Measurements from ENCODE around the gene LCORL.
A peak's percentile ranks its signal among the peaks of the same experiment; 100 is the strongest.
"Not testable (repeated sequence)": the region's sequence is repeated elsewhere in the genome, so short reads cannot be mapped to it uniquely, and the experiment has no call there.

The LCORL gene

DNA sequence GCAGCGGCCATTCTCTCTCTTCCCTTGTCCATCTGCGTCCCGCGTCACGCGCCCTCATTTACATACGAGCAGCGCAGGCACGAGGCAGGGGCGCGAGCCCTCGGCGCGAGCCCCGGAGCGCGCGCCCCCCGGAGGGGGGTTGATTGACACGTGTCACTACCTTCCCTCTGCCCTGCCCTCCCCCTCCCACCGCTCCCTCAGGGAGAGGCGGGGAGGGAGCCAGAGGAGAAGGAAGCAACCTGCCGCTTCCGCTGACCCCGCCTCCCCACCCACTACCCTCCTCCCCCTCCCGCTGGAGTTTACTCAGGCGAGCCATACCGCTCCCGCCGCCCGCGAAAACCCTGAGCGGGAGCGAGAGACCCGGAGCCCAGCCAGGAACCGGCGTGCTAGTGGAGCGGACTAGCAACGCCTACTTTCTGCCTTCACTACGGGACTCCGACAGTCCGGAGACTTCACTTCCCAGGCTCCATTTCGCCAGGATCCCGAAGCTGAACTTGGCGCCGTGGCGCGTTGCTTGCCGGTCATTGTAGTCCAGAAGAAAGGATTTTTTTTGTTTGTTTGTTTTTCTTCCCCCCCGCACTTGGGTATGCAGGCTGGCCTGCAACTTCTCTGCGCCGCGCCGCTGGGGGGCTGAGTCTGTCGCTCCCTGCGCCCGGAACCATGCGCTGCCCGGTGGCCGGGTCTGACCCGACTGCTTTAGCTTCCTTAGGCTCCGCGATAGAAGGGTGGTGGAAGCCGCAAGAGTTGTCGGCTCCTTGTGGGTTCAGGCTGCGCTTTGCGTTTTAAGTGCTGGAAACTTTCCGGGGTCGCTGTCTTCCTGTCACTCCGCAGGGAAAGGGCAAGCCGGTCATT lies at the start of gene LCORL:
TSS of gene LCORL (minus strand) at position 36 of the 852 bp plus-strand sequence. CDS start at position 32, 4 bp downstream.
- DNase-seq = peak; percentile 92

- DNase-seq = no peak
These were observed 48.3 kb upstream of the LCORL start for GRCh38 chr4:18069810-18070209.

DNA sequence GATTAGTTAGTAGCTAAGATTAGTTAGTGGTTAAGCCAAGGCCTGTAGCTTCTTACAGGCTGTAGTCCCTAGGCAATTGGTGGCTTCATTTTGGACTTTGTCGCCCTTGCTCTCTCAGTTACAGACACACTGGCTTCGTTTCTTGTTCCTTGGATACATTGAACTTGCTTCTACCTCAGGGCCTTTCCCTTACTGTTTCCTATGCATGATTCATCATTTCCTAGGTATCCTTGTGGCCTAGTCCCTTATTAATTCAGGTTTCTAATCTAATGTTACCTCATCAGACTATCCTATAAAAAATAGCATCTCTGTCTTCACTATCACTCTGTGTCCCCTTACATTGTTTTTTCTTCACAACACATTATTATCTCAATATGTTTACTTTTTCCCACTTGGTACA lies 45.5 kb upstream of the LCORL start:
- DNase-seq = no peak

DNA sequence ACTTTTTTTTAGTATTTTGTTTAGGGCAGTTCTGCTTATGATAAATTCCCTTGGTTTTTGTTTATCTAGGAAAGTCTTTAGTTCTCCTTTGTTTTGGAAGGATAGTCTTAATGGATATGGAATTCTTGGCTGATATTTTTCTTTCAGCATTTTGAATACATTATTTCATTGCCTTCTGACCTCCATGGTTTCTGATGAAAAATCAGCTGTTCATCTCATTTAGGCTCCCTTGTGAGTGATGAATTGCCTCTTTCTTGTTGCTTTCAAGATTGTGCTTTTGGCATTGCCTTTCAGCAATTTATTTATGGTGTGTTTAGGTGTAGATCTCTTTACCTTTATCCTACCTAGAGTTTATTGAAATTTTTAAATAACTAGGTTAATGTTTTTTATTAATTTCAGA lies 41.5 kb upstream of the LCORL start:
- no peak for DNase-seq

- DNase-seq = no peak
These were observed 36.4 kb upstream of the LCORL start for GRCh38 chr4:18057821-18058533.

GRCh38 chr4:18056030-18056429 lies 34.5 kb upstream of the LCORL start:
- no peak for DNase-seq

GRCh38 chr4:18052158-18052557 lies 30.6 kb upstream of the LCORL start:
- DNase-seq = no peak

DNA sequence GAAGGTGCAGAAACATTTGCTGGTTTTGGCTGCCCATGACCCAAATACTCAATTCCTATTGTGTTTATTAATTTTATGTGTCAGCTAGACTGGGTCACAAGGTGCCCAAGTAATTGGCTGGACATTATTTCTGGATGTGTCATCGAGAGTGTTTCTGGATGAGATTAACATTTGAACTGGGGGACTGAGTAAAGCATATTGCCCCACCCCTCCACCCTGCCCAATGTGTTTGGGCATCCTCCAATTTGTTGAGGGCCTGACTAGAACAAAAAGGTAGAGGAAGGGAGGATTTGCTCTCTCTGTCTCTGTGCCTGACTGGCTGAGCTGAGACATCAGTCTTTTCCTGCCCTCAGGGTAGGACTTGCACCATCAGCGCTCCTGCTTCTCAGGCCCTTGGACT lies 29.7 kb upstream of the LCORL start:
- DNase-seq = no peak

- DNase-seq = no peak
These were observed 28.9 kb upstream of the LCORL start for GRCh38 chr4:18050448-18050847.

- no peak for DNase-seq
These were observed 27.9 kb upstream of the LCORL start for GRCh38 chr4:18049446-18049845.

- no peak for DNase-seq
These were observed 21.2 kb upstream of the LCORL start for GRCh38 chr4:18042754-18043153.

- DNase-seq = no peak
These were observed 20.5 kb upstream of the LCORL start for GRCh38 chr4:18042012-18042411.

GRCh38 chr4:18041114-18041513 lies 19.6 kb upstream of the LCORL start:
- no peak for DNase-seq

GRCh38 chr4:18039113-18039512 lies 17.6 kb upstream of the LCORL start:
- no peak for DNase-seq

DNA sequence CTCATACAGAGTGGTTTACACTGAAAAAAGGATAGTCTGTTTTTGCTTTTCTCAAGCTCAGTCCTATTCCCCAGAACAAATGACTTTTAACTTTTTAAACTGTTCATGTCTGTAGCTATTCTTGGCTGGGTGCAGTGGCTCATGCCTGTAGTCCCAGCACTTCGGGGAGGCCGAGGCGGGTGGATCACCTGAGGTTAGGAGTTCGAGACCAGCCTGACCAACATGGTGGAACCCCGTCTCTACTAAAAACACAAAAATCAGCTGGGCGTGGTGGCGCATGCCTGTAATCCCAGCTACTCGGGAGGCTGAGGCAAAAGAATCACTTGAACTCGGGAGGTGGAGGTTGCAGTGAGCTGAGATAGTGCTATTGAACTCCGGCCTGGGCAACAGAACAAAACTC lies 14.8 kb upstream of the LCORL start:
- DNase-seq = not testable (repeated sequence)

GRCh38 chr4:18034099-18034498 lies 12.5 kb upstream of the LCORL start:
- DNase-seq = no peak

DNA sequence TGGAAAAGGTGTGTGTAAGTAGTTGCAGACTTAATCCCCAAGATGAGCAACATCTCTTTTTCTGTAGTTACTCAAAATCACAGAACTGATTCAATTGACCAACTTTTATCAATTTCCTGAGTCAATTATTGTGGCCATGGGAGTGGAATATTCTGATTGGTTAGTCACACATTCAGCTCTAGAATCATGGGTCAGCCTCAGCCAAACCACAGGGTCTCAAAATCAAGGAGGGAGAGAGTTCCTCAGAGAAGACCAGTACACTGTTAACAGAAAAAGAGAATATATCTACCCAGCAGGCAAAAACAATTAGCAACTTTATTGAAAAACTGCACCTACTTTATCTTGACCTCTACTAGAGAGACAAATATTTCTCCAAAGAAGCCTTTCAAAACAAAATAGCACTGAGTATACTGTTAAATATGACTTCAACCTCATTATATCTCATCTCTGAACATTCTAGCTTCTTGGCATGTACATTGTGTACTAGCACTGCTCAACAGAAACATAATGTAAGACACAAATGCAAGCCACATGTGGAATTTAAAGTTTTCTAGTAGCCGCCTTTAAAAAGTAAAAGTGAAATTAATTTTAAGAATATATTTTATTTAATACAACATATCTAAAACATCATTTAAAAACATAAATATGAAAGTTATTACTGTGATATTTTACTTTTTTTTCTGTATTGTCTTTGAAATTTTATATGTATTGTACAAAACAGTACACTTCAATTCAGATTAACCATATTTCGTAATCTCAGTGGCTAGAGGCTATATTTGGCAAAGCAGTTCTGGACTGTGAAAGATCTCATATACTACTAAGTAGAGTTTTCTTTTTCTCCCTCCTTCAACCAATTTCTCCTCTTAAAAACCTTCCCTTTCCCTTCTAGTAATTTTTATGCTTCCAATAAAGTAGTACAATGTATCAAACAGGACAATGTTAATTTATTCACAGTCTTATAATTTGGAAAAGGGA lies 11.8 kb upstream of the LCORL start:
- no peak for DNase-seq

GRCh38 chr4:18025288-18025687 lies 3.7 kb upstream of the LCORL start:
- DNase-seq = no peak

DNA sequence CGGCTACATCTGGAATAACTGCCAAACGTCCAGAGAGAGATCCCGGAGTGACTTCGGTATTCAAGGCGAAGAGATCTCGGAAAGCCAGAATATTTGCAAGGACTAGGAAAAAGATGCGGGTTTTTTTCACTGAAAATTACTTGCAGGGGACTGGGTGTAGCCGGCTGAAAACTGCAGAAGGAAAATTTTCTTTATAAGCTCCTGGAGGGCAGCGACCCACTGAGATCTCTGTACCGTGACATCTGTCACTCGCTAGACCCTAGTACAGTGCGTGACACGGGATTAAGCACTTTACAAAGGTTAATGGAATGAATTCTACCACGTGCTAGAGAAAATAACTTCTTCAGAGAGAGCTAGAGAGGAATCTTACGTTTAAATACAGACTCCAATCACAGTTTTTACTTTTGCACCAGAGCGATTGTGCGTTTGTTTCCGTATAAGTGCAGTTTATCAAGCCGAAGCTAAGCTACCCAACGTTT lies 1.1 kb upstream of the LCORL start:
- no peak for DNase-seq

GRCh38 chr4:18021470-18021719 lies 160 bp downstream of the LCORL start:
- DNase-seq = no peak

DNA sequence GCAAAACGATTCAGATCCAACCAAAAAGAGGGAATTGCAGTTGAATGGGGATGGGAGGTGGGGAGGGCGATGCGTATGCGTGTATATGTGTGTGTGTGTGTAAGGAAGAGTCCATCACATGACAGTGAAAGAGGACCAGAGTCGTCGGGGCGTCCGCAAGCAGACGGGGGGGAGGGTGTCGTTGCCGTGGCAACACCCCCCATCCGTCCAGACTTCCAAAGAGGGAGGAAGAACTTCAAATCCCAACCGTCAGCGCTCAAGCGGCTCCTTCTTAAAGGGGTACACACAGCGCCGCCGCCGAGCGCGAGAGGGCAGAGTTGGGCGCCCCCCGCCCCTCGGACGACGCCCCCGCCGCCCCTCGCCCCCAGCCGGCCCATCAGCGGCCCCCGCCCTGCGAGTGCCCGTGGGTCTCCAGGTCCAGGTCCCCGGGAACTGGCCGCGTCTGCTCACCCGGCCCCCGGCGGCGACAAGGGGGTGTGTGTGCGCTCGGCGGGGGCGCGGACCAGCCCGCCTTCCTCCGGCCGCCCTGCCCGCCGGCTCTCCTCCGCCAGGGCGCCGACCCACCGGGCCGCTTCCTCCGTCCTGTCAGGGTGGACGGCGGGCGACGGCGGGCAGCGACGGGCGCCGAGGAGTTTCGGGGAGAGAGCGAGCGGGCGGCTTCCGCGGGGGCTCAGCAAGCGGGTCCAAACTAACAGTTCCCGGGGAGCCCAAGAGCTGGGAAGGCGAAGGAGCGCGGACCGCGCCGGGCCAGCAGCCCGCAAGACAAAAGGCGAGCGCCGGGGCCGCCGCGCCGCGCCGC lies 685 bp downstream of the LCORL start:
- DNase-seq = no peak

DNA sequence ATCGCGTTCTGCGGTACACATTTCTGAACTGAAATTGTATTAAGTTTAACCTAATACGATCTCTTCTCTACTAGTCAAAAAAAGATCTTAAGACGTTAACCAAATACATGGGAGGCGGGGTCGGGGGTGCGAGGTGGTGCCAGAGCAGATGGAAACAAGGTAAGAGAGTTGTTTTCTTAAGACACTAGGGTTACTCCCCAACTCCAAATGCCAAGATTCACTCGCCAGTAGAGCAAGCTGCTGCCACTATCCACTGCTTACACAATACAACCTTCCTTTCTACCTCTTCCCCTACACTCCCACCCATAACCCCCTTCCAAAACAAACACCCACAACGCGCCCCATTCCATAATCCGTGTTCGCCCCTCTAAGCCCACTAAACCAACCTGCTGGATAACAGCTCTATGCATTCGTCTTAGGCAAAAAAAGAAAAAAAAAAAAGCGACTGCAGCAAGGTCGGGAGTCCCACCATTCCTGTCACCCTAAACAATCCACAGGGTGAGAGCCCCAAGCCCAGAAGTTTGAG lies 1.3 kb downstream of the LCORL start:
- DNase-seq = no peak

Data from SHP77 treated with DMSO at 0.1 percent for 48 hours (cell line).